ENCODE measurements around the gene TBC1D1.

Gene TBC1D1

DNA sequence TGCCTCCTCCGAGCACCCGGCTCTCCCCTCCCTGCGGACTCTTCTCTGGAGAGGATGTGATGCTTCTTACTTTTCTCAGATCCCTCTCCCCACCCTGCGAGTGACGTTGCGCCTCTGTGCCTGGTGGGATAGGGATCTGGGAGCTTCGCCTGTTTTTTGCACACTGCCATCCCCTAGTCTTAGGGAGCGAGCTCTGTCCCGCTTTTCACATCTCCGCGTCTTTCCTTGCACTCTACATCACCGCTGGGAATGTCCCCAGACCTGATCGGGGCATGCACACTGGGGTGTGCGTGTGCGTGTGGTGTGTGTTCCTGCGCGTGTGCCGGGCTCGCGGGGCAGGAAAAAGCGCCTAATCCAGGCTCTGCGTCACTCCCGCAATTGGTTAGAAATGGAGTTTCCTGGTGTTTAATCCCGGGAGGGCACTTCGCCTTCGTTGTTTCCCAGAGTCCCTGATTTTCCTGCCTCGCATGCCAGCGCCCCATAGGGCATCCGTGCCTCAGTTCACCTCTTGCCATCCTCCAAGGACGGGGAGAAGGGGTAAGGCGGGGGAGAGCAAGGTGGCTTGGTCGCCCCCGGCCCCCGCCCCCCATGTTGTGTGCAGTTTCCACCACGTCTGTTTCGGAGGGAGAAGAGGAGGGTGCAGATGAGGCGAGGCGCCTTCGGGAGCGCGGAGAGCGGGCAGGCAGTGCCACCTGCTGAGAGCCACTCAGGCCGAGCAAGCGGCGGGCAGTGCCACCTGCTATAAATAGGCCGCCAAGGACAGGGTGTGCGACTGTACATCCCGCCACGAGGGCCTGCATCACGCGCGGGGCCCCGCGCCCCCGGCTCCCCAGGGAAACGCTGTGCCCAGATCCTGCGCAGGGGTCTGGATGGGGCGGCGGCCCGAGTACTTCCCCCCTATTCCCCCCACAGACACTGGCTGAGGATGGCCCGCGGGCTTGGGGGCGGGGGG is 759 bp upstream of the TBC1D1 start:
- TF ChIP-seq, protein P1, sequence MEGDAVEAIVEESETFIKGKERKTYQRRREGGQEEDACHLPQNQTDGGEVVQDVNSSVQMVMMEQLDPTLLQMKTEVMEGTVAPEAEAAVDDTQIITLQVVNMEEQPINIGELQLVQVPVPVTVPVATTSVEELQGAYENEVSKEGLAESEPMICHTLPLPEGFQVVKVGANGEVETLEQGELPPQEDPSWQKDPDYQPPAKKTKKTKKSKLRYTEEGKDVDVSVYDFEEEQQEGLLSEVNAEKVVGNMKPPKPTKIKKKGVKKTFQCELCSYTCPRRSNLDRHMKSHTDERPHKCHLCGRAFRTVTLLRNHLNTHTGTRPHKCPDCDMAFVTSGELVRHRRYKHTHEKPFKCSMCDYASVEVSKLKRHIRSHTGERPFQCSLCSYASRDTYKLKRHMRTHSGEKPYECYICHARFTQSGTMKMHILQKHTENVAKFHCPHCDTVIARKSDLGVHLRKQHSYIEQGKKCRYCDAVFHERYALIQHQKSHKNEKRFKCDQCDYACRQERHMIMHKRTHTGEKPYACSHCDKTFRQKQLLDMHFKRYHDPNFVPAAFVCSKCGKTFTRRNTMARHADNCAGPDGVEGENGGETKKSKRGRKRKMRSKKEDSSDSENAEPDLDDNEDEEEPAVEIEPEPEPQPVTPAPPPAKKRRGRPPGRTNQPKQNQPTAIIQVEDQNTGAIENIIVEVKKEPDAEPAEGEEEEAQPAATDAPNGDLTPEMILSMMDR (IDR thresholded peaks at IDR 0.05; ENCODE audit: control insufficient read depth, extremely low read depth, insufficient read depth): no peak
- peak overlapping the region; percentile 66 for H3K4me3 ChIP-seq (ENCODE audit: low read depth, low read length)
- DNase-seq (ENCODE audit: low read depth): no peak

DNA sequence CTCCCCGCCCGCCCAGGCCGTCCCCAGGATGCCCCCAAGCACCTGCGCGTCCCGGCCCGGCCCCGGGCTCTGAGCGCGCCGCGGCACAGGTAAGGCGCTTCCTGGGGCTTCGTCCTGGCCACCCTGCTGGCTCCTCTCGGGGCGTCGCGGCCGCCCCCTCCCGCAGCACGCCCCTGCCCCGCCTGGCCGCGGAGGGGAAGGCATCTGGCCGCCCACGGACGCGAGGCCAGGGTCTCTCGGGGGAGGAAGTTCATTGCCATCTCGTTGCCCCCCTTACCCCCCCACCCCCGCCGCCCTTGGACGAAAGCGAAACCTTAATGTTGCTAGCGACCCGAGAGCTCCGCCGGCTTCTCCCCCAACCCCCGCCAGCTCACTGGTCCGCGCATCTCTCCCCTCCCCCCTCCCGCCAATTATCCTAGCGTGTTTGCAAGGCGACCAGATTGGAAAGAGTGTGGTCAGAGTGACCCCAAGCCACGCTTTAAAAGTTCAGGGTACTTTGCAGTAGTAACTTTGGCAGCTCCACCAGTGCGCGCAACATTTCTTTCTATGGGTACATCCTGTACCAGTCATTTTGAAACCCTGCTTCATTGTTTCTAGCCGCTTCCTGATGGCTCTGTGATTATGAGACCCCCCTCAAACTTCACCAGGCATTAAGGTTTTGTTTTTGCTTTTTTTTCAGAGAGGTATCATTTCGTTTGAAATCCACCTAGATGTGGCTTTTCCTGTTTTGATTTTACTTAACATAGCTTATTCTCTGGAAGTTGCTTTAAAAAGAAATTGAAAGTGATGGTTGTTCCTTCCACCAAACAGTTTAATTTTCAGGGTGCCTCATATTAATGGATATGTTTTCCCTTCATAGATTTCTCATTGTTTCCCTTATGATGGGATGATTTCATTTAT is 626 bp downstream of the TBC1D1 start:
- DNase-seq (ENCODE audit: low read depth): no peak
- H3K4me3 ChIP-seq (ENCODE audit: low read depth, low read length): peak overlapping the region; percentile 66
- TF ChIP-seq, protein P1 (IDR thresholded peaks at IDR 0.05; ENCODE audit: control insufficient read depth, extremely low read depth, insufficient read depth): no peak

DNA sequence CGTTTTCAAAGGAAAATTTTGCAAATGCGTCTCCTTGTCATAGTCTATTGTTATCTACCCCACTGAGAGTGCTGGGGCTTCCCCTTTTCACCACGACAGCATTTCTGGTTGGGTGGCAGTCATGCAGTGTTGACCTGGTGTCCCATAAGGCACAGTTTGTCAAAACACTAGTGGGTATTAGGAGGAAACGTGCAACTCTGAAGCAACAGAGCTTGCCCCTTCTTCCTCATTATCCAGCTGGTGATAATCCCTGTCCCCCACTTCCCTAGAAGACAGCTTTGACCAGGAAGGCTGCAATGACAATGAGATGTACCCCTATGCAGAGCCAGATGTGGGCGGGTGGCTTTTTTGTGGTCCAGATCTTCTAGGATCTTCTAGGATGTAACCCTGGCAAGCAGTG is 1.8 kb downstream of the TBC1D1 start:
- no peak for DNase-seq (ENCODE audit: low read depth)
- TF ChIP-seq, protein P1 (IDR thresholded peaks at IDR 0.05; ENCODE audit: control insufficient read depth, extremely low read depth, insufficient read depth): no peak
- H3K4me3 ChIP-seq (ENCODE audit: low read depth, low read length): no peak overlapping the region

DNA sequence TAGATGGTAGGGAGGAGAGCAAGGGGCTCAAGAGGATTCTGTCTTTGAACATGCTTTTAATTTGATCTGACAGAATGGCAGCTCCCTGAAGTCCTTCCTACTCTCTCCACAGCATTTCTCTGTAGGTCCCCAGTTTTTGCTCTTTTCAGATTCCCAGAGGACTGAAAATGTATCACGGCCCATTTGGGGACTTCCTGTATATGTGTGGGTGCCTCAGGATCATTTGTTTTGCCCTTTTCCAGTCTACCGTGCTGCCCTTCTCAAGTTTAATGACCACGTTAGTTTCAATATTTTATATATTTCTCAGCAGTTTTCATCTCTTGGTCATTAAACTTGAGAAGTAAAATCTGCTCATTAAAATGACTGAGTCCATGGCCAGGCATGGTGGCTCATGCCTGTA is 2.3 kb downstream of the TBC1D1 start:
- H3K4me3 ChIP-seq (ENCODE audit: low read depth, low read length): no peak overlapping the region
- no peak for DNase-seq (ENCODE audit: low read depth)
- TF ChIP-seq, protein P1 (IDR thresholded peaks at IDR 0.05; ENCODE audit: control insufficient read depth, extremely low read depth, insufficient read depth): no peak

DNA sequence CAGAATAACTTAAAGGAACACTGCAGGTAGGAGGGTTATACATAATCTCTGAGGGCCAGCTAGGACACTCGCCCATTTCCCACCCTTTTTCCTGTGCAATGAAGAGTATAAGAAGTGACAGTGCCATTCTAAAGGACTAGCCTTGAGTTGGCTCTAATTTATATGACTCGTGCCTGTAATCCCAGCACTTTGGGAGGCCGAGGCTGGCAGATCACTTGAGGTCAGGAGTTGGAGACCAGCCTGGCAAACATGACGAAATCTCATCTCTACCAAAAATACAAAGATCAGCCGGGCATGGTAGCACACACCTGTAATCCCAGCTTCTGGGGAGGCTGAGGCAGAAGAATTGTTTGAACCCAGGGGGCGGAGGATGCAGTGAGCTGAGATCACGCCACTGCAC is 4.4 kb downstream of the TBC1D1 start:
- TF ChIP-seq, protein P1 (IDR thresholded peaks at IDR 0.05; ENCODE audit: control insufficient read depth, extremely low read depth, insufficient read depth): no peak
- no peak overlapping the region for H3K4me3 ChIP-seq (ENCODE audit: low read depth, low read length)
- DNase-seq (ENCODE audit: low read depth): no peak

DNA sequence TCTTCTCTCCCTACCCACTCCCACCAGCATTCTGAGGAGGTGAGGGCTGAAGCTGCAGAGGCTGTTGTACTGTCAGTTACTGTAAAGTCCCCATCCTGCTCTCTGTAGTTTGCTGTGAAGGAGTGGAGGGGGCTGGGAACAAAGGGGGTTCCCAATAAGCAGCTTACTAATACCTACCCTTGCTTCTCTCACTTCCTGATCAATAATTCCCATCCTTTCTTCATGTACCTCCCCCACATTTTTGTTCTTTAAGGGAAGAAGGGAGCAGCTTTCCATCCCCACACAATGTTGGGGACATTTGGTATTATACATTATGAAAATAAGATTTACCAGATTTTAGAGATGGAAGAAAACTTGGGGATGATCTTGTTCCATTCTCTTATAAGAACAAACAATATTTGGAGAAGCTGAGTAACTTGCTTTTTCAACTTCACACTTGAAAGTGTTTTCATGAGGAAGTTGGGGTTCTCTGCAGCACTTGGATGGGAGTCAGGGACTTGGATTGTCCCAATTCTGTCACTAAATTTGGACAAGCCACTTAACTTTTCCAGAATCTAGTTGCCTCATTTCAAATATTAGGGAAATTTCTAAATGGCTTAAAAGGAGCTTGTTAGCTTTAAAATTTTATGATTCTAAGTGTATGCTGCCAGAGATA is 5.4 kb downstream of the TBC1D1 start:
- no peak overlapping the region for H3K4me3 ChIP-seq (ENCODE audit: low read depth, low read length)
- TF ChIP-seq, protein P1 (IDR thresholded peaks at IDR 0.05; ENCODE audit: control insufficient read depth, extremely low read depth, insufficient read depth): no peak
- DNase-seq (ENCODE audit: low read depth): no peak
